ENCODE results near the gene NOS1.

NOS1 gene

DNA sequence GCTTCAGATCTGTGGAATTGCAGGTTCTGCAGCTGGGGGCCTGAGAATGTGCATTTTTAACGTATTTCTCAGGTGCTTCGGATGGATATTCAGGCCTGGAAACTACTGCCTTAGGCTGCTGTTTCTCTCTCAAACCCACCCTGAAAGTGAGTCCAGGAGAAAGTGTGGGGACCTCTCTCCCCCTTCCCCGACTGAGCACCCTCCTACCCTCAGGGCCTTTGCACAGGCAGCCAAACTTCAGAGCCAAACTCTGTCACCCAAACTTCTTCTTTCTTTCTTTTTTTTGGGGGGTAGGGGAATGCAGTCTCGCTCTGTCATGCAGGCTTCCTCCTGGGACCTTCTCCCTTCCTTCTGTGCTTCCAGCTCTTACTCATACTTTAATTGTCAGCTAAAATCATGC is 88.7 kb downstream of the NOS1 start (continued):
- TF ChIP-seq TSHZ2 (CRISPR knock-in tag; IDR thresholded peaks at IDR 0.05) (no peak), GLIS3 (CRISPR knock-in tag; IDR thresholded peaks at IDR 0.05) (no peak), ESRRG (CRISPR knock-in tag; IDR thresholded peaks at IDR 0.05) (no peak), ZNF8 (CRISPR knock-in tag; IDR thresholded peaks at IDR 0.05) (no peak), BACH2 (CRISPR knock-in tag; IDR thresholded peaks at IDR 0.05; ENCODE audit: borderline replicate concordance) (no peak), TOX (CRISPR knock-in tag; IDR thresholded peaks at IDR 0.05; ENCODE audit: borderline replicate concordance) (no peak), CSDC2 (CRISPR knock-in tag; IDR thresholded peaks at IDR 0.05) (no peak), ZFP3 (CRISPR knock-in tag; IDR thresholded peaks at IDR 0.05) (no peak)

DNA sequence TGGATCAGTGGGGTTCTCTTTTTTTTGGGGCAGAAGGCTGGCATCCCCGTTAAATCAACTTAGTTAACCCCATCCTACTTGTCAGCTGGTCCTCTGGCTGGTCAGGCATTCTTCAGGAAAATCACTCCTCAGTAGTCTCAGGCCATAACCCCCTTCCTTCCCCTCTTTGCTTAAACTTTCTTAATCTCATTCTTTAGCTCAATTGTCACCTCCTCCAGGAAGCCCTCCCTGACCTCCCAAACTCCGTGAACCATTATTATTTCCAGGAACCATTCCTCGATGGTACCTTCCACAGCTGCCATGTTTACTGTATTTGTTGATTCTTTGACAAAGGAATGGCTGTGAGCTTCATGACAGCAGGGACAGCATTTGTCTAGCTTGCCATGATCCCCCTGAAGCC is 98.7 kb downstream of the NOS1 start:
- ATAC-seq, result no peak
- TF ChIP-seq ZNF565 (CRISPR knock-in tag; conservative IDR thresholded peaks at IDR 0.05; ENCODE audit: low read depth), result no peak
- TF ChIP-seq OSR1 (CRISPR knock-in tag; IDR thresholded peaks at IDR 0.05), result no peak
- no peak for TF ChIP-seq ZNF70 (CRISPR knock-in tag; IDR thresholded peaks at IDR 0.05)
- TF ChIP-seq ZNF8 (CRISPR knock-in tag; IDR thresholded peaks at IDR 0.05), result no peak
- TF ChIP-seq ARNTL (CRISPR knock-in tag; IDR thresholded peaks at IDR 0.05; ENCODE audit: borderline replicate concordance, low read depth), result no peak
- no peak for TF ChIP-seq TSHZ2 (CRISPR knock-in tag; IDR thresholded peaks at IDR 0.05)
- no peak for TF ChIP-seq TOX (CRISPR knock-in tag; IDR thresholded peaks at IDR 0.05; ENCODE audit: borderline replicate concordance)
- no peak for TF ChIP-seq ZFP3 (CRISPR knock-in tag; IDR thresholded peaks at IDR 0.05)
- no peak for TF ChIP-seq PPARA (CRISPR knock-in tag; IDR thresholded peaks at IDR 0.05; ENCODE audit: borderline replicate concordance)
- TF ChIP-seq, protein P1, sequence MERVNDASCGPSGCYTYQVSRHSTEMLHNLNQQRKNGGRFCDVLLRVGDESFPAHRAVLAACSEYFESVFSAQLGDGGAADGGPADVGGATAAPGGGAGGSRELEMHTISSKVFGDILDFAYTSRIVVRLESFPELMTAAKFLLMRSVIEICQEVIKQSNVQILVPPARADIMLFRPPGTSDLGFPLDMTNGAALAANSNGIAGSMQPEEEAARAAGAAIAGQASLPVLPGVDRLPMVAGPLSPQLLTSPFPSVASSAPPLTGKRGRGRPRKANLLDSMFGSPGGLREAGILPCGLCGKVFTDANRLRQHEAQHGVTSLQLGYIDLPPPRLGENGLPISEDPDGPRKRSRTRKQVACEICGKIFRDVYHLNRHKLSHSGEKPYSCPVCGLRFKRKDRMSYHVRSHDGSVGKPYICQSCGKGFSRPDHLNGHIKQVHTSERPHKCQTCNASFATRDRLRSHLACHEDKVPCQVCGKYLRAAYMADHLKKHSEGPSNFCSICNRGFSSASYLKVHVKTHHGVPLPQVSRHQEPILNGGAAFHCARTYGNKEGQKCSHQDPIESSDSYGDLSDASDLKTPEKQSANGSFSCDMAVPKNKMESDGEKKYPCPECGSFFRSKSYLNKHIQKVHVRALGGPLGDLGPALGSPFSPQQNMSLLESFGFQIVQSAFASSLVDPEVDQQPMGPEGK (CRISPR knock-in tag; IDR thresholded peaks at IDR 0.05; ENCODE audit: borderline replicate concordance), result no peak
- no peak for TF ChIP-seq RARB (CRISPR knock-in tag; IDR thresholded peaks at IDR 0.05)
- TF ChIP-seq GLIS3 (CRISPR knock-in tag; IDR thresholded peaks at IDR 0.05), result no peak
- TF ChIP-seq SNAI2 (CRISPR knock-in tag; IDR thresholded peaks at IDR 0.05), result no peak

DNA sequence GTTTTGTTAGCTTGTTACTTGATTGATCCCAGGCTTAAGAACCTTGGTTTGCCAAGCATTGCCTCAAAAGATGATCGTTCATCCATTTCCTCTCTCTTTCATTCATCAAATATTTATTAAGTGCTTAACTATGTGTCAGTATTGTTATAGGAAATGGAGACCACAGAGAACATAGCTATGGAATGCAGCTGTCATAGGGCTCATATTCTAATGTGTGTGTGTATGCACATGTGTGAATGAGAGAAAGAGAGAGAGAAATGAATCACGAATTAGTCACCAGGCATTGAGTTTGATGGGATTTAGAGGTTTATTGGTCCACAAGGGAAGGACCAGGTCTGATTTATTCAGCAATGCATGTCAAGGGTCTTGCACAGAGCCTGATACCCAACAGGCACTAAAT is 100.2 kb downstream of the NOS1 start:
- no peak for ATAC-seq
- TF ChIP-seq ESRRG (CRISPR knock-in tag; IDR thresholded peaks at IDR 0.05) (no peak), ZFP3 (CRISPR knock-in tag; IDR thresholded peaks at IDR 0.05) (no peak), CSDC2 (CRISPR knock-in tag; IDR thresholded peaks at IDR 0.05) (no peak), ZNF8 (CRISPR knock-in tag; IDR thresholded peaks at IDR 0.05) (no peak), ZNF70 (CRISPR knock-in tag; IDR thresholded peaks at IDR 0.05) (no peak), ZNF565 (CRISPR knock-in tag; conservative IDR thresholded peaks at IDR 0.05; ENCODE audit: low read depth) (no peak), TOX (CRISPR knock-in tag; IDR thresholded peaks at IDR 0.05; ENCODE audit: borderline replicate concordance) (no peak), ISL1 (CRISPR knock-in tag; IDR thresholded peaks at IDR 0.05) (no peak)

DNA sequence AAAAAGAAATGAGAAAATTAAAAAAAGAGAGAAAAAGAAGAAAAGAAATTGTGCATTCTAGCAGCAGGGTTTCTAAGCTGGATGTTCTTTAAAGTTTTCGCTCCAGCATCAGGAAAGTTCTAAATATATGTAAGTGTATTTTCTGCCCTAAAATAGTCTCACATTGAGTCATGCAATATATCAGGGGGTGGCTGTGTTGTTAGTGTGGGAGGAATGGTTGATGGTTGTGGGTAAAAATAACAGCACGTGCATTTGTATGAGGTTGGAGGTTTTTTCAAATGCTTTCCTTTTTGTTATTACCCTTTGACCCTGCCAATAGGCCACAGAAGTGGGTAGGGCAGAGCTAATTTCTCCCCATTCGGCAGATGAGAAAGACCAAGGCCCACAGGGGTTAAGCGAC is 106.0 kb downstream of the NOS1 start:
- no peak for TF ChIP-seq ZFP3 (CRISPR knock-in tag; IDR thresholded peaks at IDR 0.05)
- no peak for TF ChIP-seq TCF4 (CRISPR knock-in tag; IDR thresholded peaks at IDR 0.05; ENCODE audit: borderline replicate concordance)
- no peak for TF ChIP-seq POU6F1 (CRISPR knock-in tag; IDR thresholded peaks at IDR 0.05; ENCODE audit: borderline replicate concordance, low read depth)
- TF ChIP-seq GLIS3 (CRISPR knock-in tag; IDR thresholded peaks at IDR 0.05), result no peak
- no peak for TF ChIP-seq PPARA (CRISPR knock-in tag; IDR thresholded peaks at IDR 0.05; ENCODE audit: borderline replicate concordance)
- no peak for TF ChIP-seq ZNF70 (CRISPR knock-in tag; IDR thresholded peaks at IDR 0.05)
- TF ChIP-seq ZNF565 (CRISPR knock-in tag; conservative IDR thresholded peaks at IDR 0.05; ENCODE audit: low read depth), result no peak
- no peak for TF ChIP-seq ESRRG (CRISPR knock-in tag; IDR thresholded peaks at IDR 0.05)
- TF ChIP-seq ISL1 (CRISPR knock-in tag; IDR thresholded peaks at IDR 0.05), result no peak
- no peak for ATAC-seq

Measured in SK-N-SH treated with all-trans-retinoic acid at 6 μM for 48 hours (cell line).